K562 (cell line): ENCODE data around the gene MAST1. TPM values are rescaled to one million over a fixed set of nuclear protein-coding genes. Genes with fewer than 3 reads are reported as not detected.
A peak's percentile ranks its signal among the peaks of the same experiment; 100 is the strongest.

Experiments
- ATAC-seq: fragments of 200-7000 bp; cut with Tn5 transposase; 3 replicates; pipeline ENCODE4 v1.9.1; 2020; ENCODE audit warnings: moderate library complexity
- BruUV-seq: library from RNA; stranded (reverse); fragments of 400-500 nt; replicated peaks from 2 replicates; lab custom pipeline; 2021; lab: Mats Ljungman, UMichigan
- CTCF ChIA-PET: fragments of 300-600 bp; formaldehyde crosslinking; extraction: SDS; loops from one replicate; lab custom pipeline; 2021; ENCODE audit warnings: low intra/inter-chr PET ratio; lab: Yijun Ruan, JAX
- POLR2A ChIA-PET: fragments of 300-600, 350-650 bp; sonication (Branson Sonifier 250); formaldehyde crosslinking; extraction: SDS; loops from one replicate; lab custom pipeline; 2021; ENCODE audit warnings: antibody characterized with exemption, inconsistent platforms; lab: Yijun Ruan, JAX
- DNase-seq, 4 experiments: peaks; one replicate each; pipeline versions ENCODE4 v3.0.0 to v3.0.0-alpha.2; 2011 to 2018; ENCODE audit warnings: low spot score in 3 of 4, mixed read lengths in 3 of 4; ENCODE audit errors: extremely low read depth in 1 of 4
- FAIRE-seq: peaks from 2 replicates; lab custom pipeline; 2011; peaks lifted over from hg19 to GRCh38; lab: Jason Lieb, UNC
- H2AFZ ChIP-seq: 2 replicates; pipeline ENCODE4 v1.6.0; 2011; ENCODE audit warnings: low read depth, low read length, control low read depth, inconsistent platforms
- H3K27ac ChIP-seq: fragments of 200-600 bp; 3 replicates; pipeline ENCODE4 v1.8.0; 2011; ENCODE audit warnings: low read depth, mild to moderate bottlenecking, control low read depth, inconsistent platforms, low read length, moderate library complexity, mixed read lengths; ENCODE audit errors: extremely low read depth
- H3K27me3 ChIP-seq, 2 experiments: fragments of 300-600 bp in 1 of 2; 2 replicates in 1 of 2; 3 replicates in 1 of 2; pipeline versions ENCODE4 v1.6.0 to v1.8.0; 2011; ENCODE audit warnings: inconsistent platforms in 2 of 2, low read length in 2 of 2, mild to moderate bottlenecking in 1 of 2, mixed read lengths in 1 of 2, moderate library complexity in 1 of 2; ENCODE audit not compliant: control insufficient read depth in 2 of 2, insufficient read depth in 2 of 2
- H3K36me3 ChIP-seq: fragments of 300-600 bp; 3 replicates; pipeline ENCODE4 v1.8.0; 2011; ENCODE audit warnings: mild to moderate bottlenecking, low read length, inconsistent platforms; ENCODE audit not compliant: control insufficient read depth, insufficient read depth
- H3K4me1 ChIP-seq, 2 experiments: fragments of 200-600 bp in 1 of 2; replicated peaks in 1 of 2; 2 replicates in 1 of 2; 3 replicates in 1 of 2; pipeline versions ENCODE4 v1.5.1 to v1.8.0; 2011; ENCODE audit warnings: inconsistent platforms in 2 of 2, low read length in 2 of 2, mild to moderate bottlenecking in 1 of 2, mixed read lengths in 1 of 2, moderate library complexity in 1 of 2; ENCODE audit not compliant: control insufficient read depth in 2 of 2, insufficient read depth in 2 of 2
- H3K4me2 ChIP-seq: 2 replicates; pipeline ENCODE4 v1.6.1; 2011; ENCODE audit warnings: low read length, control low read depth, inconsistent platforms, mixed read lengths; ENCODE audit not compliant: insufficient read depth
- H3K4me3 ChIP-seq: fragments of 200-600 bp; sonication (generic), shearing (Covaris generic); 2 replicates; pipeline ENCODE4 v1.5.1; 2016; ENCODE audit warnings: control low read depth, inconsistent platforms
- H3K79me2 ChIP-seq: fragments of 200-600 bp; 3 replicates; pipeline ENCODE4 v1.8.0; 2011; ENCODE audit warnings: low read length, inconsistent platforms; ENCODE audit not compliant: control insufficient read depth, insufficient read depth
- H3K9ac ChIP-seq, 2 experiments: 2 replicates each; pipeline versions ENCODE4 v1.6.0 to v1.6.1; 2011; ENCODE audit warnings: low read depth in 2 of 2, low read length in 2 of 2, control low read depth in 1 of 2, inconsistent platforms in 1 of 2, mild to moderate bottlenecking in 1 of 2, mixed read lengths in 1 of 2; ENCODE audit not compliant: insufficient read depth in 1 of 2
- H3K9me1 ChIP-seq: one replicate; pipeline ENCODE4 v1.6.0; 2011; ENCODE audit warnings: inconsistent platforms, mild to moderate bottlenecking, low read length, moderate library complexity; ENCODE audit not compliant: control insufficient read depth, insufficient read depth
- H3K9me3 ChIP-seq: replicated peaks from 2 replicates; pipeline ENCODE4 v1.5.1; 2011; ENCODE audit warnings: low read depth, low read length, inconsistent platforms; ENCODE audit not compliant: control insufficient read depth, insufficient read depth
- H4K20me1 ChIP-seq: replicated peaks from 2 replicates; pipeline ENCODE4 v1.6.1; 2011; ENCODE audit warnings: low read length, inconsistent platforms, mixed read lengths; ENCODE audit not compliant: control insufficient read depth, insufficient read depth
- EWSR1 ChIP-seq: fragments of 450-650 bp; IDR thresholded peaks from 2 replicates; pipeline ENCODE4 v1.6.1; 2018; ENCODE audit warnings: borderline replicate concordance, mild to moderate bottlenecking, low read depth, moderate library complexity; ENCODE audit not compliant: partially characterized antibody
- NFIC ChIP-seq: fragments of 450-650 bp; IDR thresholded peaks from 2 replicates; pipeline ENCODE4 v1.6.1; 2017; ENCODE audit warnings: mild to moderate bottlenecking, inconsistent platforms
- TAL1 ChIP-seq: fragments of 450-650 bp; IDR thresholded peaks from 2 replicates; pipeline ENCODE4 v1.6.1; 2016; ENCODE audit warnings: mild to moderate bottlenecking
- WHSC1 ChIP-seq: IDR thresholded peaks from one replicate; pipeline ENCODE4 v1.6.1; 2012; ENCODE audit warnings: low read length, control low read depth, inconsistent platforms
- WGBS: fragments of 100-300 bp; shearing (Covaris generic); methylation state at CpG from one replicate; pipeline ENCODE4 v1.1.6; 2016; ENCODE audit warnings: low coverage, mixed read lengths; ENCODE audit not compliant: insufficient coverage; ENCODE audit errors: missing lambda C conversion rate; 5-methylcytosine and 5-hydroxymethylcytosine counted together
- in situ Hi-C: fragments of 300-500 bp; cut with MboI; formaldehyde crosslinking; loops from 4 replicates; pipeline ENCODE4 v1.15.0; 2018; ENCODE audit warnings: inconsistent platforms, mixed read lengths
- intact Hi-C: fragments of 100-400 bp; cut with micrococcal nuclease; formaldehyde crosslinking; loops from 2 replicates; pipeline ENCODE4 v1.14.2; 2022
- polyA plus RNA-seq, 8 experiments: library from polyadenylated mRNA; depleted of rRNA in 4 of 8; stranded (reverse) in 5 of 8; unstranded in 3 of 8; fragments of >200 nt; fragmentation: Nextera tagmentation in 2 of 8; fragmentation: Illumina TruSeq in 1 of 8; extraction: Ambion mirVana in 2 of 8; extraction: Trizol in 1 of 8; gene quantifications; 2 replicates each; pipeline versions ENCODE4 v1.2.1 to v1.2.3, GENCODE V29; 2011 to 2014; ENCODE audit warnings: inconsistent platforms in 1 of 8, missing spikeins in 1 of 8
- total RNA-seq, 7 experiments: library from RNA; depleted of rRNA in 6 of 7; stranded (reverse); fragments of >200 nt in 6 of 7; fragmentation: Illumina TruSeq in 2 of 7; extraction: Trizol in 2 of 7; gene quantifications; 2 replicates each; pipeline versions ENCODE4 v1.2.1 to v1.2.3, GENCODE V29; 2011 to 2021; ENCODE audit warnings: low replicate concordance in 1 of 7
- TF ChIP-seq, protein P1 (sequence below): fragments of 450-650 bp; IDR thresholded peaks from 2 replicates; pipeline ENCODE4 v1.6.1; 2017; ENCODE audit warnings: antibody characterized with exemption

Gene MAST1
- total and polyA plus RNA-seq, 9 of the 15 experiments (the other 6 are each of a cell fraction or from before 2014, with no cell fraction given) = 0.48 to 10.3 (median 3.9) TPM

DNA sequence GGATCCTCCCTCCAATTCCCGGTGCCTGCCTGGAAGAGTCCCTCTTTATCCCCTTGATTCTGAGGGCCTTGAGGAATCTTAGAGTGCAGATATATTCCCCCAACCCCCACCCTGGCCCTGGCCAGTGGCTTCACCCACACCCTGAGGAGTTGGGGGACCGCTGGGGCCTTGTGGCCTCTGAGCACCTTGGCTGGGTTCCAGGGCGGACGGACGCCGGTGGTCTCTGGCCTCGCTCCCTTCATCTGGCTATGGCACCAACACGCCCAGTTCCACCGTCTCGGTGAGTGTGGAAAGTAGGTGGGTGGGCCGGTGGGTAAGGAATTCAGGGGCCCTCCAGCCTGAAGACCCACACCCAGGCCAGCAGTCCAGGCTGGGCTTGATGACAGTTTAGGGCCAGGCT is 5.0 kb downstream of the MAST1 start:
- no TSS peak for BruUV-seq
- H2AFZ ChIP-seq = no peak overlapping the region
- H3K36me3 ChIP-seq = peaks cover 24% of the 10 kb centered on the region; the same call in 2 of the 3 replicates
- H3K79me2 ChIP-seq = peaks cover 20% of the 10 kb centered on the region
- H3K9me3 ChIP-seq = no peaks in the 10 kb centered on the region
- intact Hi-C loops = loop anchor here (5.0 kb wide), 1 partner anchor 66 kb away; the partner anchor contains the start of gene HOOK2
- H3K4me2 ChIP-seq = no peak overlapping the region
- POLR2A ChIA-PET = no interaction called here
- no peak for TF ChIP-seq WHSC1
- TF ChIP-seq, protein P1, sequence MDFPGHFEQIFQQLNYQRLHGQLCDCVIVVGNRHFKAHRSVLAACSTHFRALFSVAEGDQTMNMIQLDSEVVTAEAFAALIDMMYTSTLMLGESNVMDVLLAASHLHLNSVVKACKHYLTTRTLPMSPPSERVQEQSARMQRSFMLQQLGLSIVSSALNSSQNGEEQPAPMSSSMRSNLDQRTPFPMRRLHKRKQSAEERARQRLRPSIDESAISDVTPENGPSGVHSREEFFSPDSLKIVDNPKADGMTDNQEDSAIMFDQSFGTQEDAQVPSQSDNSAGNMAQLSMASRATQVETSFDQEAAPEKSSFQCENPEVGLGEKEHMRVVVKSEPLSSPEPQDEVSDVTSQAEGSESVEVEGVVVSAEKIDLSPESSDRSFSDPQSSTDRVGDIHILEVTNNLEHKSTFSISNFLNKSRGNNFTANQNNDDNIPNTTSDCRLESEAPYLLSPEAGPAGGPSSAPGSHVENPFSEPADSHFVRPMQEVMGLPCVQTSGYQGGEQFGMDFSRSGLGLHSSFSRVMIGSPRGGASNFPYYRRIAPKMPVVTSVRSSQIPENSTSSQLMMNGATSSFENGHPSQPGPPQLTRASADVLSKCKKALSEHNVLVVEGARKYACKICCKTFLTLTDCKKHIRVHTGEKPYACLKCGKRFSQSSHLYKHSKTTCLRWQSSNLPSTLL = no peak
- peak; percentile 35; the same call in 1 of the 2 replicates for TF ChIP-seq NFIC
- no peak for TF ChIP-seq TAL1
- TF ChIP-seq EWSR1 = no peak
- 88% methylated on average over 11 of the region's 11 CpGs for WGBS
- H3K9me1 ChIP-seq = peaks cover 7% of the 10 kb centered on the region
- no peak overlapping the region for H3K4me3 ChIP-seq
- ATAC-seq (no peak), FAIRE-seq (no peak), DNase-seq (no peak)
- peaks cover 33 to 48% of the 10 kb centered on the region in 2 experiments for H3K4me1 ChIP-seq
- CTCF ChIA-PET = no interaction called here
- H3K27me3 ChIP-seq = no peaks in the 10 kb centered on the region; a peak in 1 of 5 replicates
- H4K20me1 ChIP-seq = peaks cover 6% of the 10 kb centered on the region; the same call in 1 of the 2 replicates
- no peak overlapping the region for H3K27ac ChIP-seq
- H3K9ac ChIP-seq = peak overlapping the region in 1 of 2 experiments; percentile 53; a peak in 2 of 4 replicates
- in situ Hi-C loops = no loop called here
